Ramos (cell line): Measurements from ENCODE around the gene CACTIN.
"Not testable (repeated sequence)": the region's sequence is repeated elsewhere in the genome, so short reads cannot be mapped to it uniquely, and the experiment has no call there.

Experiments
- in situ Hi-C: fragments of 300-500 bp; cut with MboI; formaldehyde crosslinking; loops from one replicate; pipeline ENCODE4 v1.14.3; 2022; ENCODE audit warnings: low sequenced_read_pairs; ENCODE audit not compliant: unreplicated experiment

CACTIN gene

GRCh38 chr19:3632739-3633558 lies 6.4 kb upstream of the CACTIN start:
- in situ Hi-C loops: no loop called here

GRCh38 chr19:3632098-3632497 lies 5.5 kb upstream of the CACTIN start:
- in situ Hi-C loops: no loop called here

GRCh38 chr19:3631053-3631861 lies 4.7 kb upstream of the CACTIN start:
- in situ Hi-C loops: no loop called here

GRCh38 chr19:3628766-3629165 lies 2.2 kb upstream of the CACTIN start:
- in situ Hi-C loops: not testable (repeated sequence)

- in situ Hi-C loops: no loop called here
Measured at GRCh38 chr19:3627351-3627723, 747 bp upstream of the CACTIN start.

- in situ Hi-C loops: no loop called here
Measured at GRCh38 chr19:3625996-3626472, 556 bp downstream of the CACTIN start.

GRCh38 chr19:3623716-3624115 lies 2.9 kb downstream of the CACTIN start:
- in situ Hi-C loops: no loop called here

- in situ Hi-C loops: no loop called here
Measured at GRCh38 chr19:3622224-3622623, 4.4 kb downstream of the CACTIN start.

GRCh38 chr19:3621689-3622088 lies 4.9 kb downstream of the CACTIN start:
- in situ Hi-C loops: no loop called here

GRCh38 chr19:3620817-3621547 lies 5.6 kb downstream of the CACTIN start:
- in situ Hi-C loops: no loop called here

- in situ Hi-C loops: no loop called here
Measured at GRCh38 chr19:3620145-3620816, 6.3 kb downstream of the CACTIN start.

GRCh38 chr19:3619631-3620012 lies 7.0 kb downstream of the CACTIN start:
- in situ Hi-C loops: loop anchor here (10.0 kb wide), 1 partner anchor 75 kb away; no protein-coding TSS in a partner anchor

- in situ Hi-C loops: loop anchor here (10.0 kb wide), 1 partner anchor 74 kb away; no protein-coding TSS in a partner anchor
Measured at GRCh38 chr19:3618811-3619630, 7.6 kb downstream of the CACTIN start.

GRCh38 chr19:3618144-3618810 lies 8.3 kb downstream of the CACTIN start:
- in situ Hi-C loops: loop anchor here (10.0 kb wide), 1 partner anchor 73 kb away; no protein-coding TSS in a partner anchor

- in situ Hi-C loops: loop anchor here (10.0 kb wide), 1 partner anchor 73 kb away; no protein-coding TSS in a partner anchor
Measured at GRCh38 chr19:3617463-3617862, 9.1 kb downstream of the CACTIN start.

- in situ Hi-C loops: loop anchor here (10.0 kb wide), 1 partner anchor 71 kb away; no protein-coding TSS in a partner anchor
Measured at GRCh38 chr19:3615524-3616135, 11.0 kb downstream of the CACTIN start.

- in situ Hi-C loops: loop anchor here (10.0 kb wide), 1 partner anchor 70 kb away; no protein-coding TSS in a partner anchor
Measured at GRCh38 chr19:3614858-3615505, 11.6 kb downstream of the CACTIN start.
